ENCODE results near the gene ZCCHC7. TPM values are rescaled to one million over a fixed set of nuclear protein-coding genes. Genes with fewer than 3 reads are reported as not detected.
A peak's percentile ranks its signal among the peaks of the same experiment; 100 is the strongest.

Gene ZCCHC7
- total and polyA plus RNA-seq, 10 of the 15 experiments (the other 5 are each of a cell fraction or from before 2014, with no cell fraction given) = 42.9 to 178 (median 53.3) TPM

DNA sequence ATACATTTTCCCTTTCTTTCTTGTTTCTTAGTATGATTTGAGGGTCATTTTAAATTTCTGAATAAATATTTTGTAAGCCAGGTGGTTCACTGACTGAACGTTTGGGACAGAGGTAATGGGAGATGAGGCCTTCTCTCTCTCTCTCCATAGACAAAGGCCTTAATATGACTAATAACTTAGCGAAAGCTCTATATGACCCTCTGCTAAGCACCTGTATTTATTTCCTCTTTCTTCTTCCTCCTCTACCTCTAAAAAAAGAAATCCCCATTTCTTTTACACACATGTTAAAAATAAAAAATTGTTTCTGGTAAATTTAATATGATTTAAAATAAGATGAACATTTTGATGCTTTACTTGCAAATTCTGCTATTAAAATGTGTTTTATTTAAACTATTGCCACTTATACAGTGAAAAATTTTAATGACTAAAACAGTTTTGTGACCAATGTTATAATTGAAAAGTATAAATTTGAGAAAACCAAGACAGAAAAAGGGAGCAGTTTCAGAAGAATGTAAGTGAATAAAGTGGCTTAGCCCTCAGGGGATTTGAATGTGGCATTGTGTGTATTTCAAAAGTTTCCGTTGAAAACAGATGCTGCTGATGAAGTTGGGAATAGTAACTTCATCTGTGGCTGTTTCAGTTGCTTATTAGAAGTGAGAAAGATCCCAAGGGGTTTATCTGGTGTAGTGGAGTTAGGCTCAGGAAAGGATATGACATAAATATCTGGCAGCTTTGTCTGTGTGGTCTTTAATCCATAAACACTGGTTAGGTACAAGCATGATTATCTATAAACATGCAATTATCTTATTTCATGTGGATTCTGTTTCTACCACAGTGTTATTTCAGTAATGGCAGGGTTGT, 173.5 kb downstream of the ZCCHC7 start (continued):
- TF ChIP-seq, protein P1, sequence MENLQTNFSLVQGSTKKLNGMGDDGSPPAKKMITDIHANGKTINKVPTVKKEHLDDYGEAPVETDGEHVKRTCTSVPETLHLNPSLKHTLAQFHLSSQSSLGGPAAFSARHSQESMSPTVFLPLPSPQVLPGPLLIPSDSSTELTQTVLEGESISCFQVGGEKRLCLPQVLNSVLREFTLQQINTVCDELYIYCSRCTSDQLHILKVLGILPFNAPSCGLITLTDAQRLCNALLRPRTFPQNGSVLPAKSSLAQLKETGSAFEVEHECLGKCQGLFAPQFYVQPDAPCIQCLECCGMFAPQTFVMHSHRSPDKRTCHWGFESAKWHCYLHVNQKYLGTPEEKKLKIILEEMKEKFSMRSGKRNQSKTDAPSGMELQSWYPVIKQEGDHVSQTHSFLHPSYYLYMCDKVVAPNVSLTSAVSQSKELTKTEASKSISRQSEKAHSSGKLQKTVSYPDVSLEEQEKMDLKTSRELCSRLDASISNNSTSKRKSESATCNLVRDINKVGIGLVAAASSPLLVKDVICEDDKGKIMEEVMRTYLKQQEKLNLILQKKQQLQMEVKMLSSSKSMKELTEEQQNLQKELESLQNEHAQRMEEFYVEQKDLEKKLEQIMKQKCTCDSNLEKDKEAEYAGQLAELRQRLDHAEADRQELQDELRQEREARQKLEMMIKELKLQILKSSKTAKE (IDR thresholded peaks at IDR 0.05; ENCODE audit: low read depth, poor library complexity, severe bottlenecking) = peak; percentile 69
- peak; percentile 95 to 96 for TF ChIP-seq EP300 (IDR thresholded peaks at IDR 0.05; ENCODE audit: borderline replicate concordance in 1 of 2, control insufficient read depth in 1 of 2, low read depth in 2 of 2, low read length in 2 of 2)
- TF ChIP-seq, protein P2, sequence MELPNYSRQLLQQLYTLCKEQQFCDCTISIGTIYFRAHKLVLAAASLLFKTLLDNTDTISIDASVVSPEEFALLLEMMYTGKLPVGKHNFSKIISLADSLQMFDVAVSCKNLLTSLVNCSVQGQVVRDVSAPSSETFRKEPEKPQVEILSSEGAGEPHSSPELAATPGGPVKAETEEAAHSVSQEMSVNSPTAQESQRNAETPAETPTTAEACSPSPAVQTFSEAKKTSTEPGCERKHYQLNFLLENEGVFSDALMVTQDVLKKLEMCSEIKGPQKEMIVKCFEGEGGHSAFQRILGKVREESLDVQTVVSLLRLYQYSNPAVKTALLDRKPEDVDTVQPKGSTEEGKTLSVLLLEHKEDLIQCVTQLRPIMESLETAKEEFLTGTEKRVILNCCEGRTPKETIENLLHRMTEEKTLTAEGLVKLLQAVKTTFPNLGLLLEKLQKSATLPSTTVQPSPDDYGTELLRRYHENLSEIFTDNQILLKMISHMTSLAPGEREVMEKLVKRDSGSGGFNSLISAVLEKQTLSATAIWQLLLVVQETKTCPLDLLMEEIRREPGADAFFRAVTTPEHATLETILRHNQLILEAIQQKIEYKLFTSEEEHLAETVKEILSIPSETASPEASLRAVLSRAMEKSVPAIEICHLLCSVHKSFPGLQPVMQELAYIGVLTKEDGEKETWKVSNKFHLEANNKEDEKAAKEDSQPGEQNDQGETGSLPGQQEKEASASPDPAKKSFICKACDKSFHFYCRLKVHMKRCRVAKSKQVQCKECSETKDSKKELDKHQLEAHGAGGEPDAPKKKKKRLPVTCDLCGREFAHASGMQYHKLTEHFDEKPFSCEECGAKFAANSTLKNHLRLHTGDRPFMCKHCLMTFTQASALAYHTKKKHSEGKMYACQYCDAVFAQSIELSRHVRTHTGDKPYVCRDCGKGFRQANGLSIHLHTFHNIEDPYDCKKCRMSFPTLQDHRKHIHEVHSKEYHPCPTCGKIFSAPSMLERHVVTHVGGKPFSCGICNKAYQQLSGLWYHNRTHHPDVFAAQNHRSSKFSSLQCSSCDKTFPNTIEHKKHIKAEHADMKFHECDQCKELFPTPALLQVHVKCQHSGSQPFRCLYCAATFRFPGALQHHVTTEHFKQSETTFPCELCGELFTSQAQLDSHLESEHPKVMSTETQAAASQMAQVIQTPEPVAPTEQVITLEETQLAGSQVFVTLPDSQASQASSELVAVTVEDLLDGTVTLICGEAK (IDR thresholded peaks at IDR 0.05; ENCODE audit: borderline replicate concordance) = 0 out of 2 replicates have a peak, but pooled peaks have one; percentile 18
- TF ChIP-seq KDM1A (IDR thresholded peaks at IDR 0.05; ENCODE audit: borderline replicate concordance) = no peak
- TF ChIP-seq, protein P3, sequence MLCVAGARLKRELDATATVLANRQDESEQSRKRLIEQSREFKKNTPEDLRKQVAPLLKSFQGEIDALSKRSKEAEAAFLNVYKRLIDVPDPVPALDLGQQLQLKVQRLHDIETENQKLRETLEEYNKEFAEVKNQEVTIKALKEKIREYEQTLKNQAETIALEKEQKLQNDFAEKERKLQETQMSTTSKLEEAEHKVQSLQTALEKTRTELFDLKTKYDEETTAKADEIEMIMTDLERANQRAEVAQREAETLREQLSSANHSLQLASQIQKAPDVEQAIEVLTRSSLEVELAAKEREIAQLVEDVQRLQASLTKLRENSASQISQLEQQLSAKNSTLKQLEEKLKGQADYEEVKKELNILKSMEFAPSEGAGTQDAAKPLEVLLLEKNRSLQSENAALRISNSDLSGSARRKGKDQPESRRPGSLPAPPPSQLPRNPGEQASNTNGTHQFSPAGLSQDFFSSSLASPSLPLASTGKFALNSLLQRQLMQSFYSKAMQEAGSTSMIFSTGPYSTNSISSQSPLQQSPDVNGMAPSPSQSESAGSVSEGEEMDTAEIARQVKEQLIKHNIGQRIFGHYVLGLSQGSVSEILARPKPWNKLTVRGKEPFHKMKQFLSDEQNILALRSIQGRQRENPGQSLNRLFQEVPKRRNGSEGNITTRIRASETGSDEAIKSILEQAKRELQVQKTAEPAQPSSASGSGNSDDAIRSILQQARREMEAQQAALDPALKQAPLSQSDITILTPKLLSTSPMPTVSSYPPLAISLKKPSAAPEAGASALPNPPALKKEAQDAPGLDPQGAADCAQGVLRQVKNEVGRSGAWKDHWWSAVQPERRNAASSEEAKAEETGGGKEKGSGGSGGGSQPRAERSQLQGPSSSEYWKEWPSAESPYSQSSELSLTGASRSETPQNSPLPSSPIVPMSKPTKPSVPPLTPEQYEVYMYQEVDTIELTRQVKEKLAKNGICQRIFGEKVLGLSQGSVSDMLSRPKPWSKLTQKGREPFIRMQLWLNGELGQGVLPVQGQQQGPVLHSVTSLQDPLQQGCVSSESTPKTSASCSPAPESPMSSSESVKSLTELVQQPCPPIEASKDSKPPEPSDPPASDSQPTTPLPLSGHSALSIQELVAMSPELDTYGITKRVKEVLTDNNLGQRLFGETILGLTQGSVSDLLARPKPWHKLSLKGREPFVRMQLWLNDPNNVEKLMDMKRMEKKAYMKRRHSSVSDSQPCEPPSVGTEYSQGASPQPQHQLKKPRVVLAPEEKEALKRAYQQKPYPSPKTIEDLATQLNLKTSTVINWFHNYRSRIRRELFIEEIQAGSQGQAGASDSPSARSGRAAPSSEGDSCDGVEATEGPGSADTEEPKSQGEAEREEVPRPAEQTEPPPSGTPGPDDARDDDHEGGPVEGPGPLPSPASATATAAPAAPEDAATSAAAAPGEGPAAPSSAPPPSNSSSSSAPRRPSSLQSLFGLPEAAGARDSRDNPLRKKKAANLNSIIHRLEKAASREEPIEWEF (IDR thresholded peaks at IDR 0.05; ENCODE audit: insufficient replicate concordance, low read depth, low read length) = peak; percentile 90
- TF ChIP-seq BCL11A (IDR thresholded peaks at IDR 0.05; ENCODE audit: low read depth, low read length) = peak; percentile 87
- TF ChIP-seq NFIC (IDR thresholded peaks at IDR 0.05; ENCODE audit: low read depth, low read length) = peak; percentile 92
- peak; percentile 94; the same call in 1 of the 2 replicates for TF ChIP-seq STAT3 (IDR thresholded peaks at IDR 0.05; ENCODE audit: low read depth, low read length)
- TF ChIP-seq, protein P4, sequence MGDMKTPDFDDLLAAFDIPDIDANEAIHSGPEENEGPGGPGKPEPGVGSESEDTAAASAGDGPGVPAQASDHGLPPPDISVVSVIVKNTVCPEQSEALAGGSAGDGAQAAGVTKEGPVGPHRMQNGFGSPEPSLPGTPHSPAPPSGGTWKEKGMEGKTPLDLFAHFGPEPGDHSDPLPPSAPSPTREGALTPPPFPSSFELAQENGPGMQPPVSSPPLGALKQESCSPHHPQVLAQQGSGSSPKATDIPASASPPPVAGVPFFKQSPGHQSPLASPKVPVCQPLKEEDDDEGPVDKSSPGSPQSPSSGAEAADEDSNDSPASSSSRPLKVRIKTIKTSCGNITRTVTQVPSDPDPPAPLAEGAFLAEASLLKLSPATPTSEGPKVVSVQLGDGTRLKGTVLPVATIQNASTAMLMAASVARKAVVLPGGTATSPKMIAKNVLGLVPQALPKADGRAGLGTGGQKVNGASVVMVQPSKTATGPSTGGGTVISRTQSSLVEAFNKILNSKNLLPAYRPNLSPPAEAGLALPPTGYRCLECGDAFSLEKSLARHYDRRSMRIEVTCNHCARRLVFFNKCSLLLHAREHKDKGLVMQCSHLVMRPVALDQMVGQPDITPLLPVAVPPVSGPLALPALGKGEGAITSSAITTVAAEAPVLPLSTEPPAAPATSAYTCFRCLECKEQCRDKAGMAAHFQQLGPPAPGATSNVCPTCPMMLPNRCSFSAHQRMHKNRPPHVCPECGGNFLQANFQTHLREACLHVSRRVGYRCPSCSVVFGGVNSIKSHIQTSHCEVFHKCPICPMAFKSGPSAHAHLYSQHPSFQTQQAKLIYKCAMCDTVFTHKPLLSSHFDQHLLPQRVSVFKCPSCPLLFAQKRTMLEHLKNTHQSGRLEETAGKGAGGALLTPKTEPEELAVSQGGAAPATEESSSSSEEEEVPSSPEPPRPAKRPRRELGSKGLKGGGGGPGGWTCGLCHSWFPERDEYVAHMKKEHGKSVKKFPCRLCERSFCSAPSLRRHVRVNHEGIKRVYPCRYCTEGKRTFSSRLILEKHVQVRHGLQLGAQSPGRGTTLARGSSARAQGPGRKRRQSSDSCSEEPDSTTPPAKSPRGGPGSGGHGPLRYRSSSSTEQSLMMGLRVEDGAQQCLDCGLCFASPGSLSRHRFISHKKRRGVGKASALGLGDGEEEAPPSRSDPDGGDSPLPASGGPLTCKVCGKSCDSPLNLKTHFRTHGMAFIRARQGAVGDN (IDR thresholded peaks at IDR 0.05) = peak; percentile 62; the same call in 1 of the 2 replicates
- TF ChIP-seq IRF4 (IDR thresholded peaks at IDR 0.05; ENCODE audit: low read depth, low read length) = 0 out of 2 replicates have a peak, but pooled peaks have one; percentile 23
- TF ChIP-seq JUNB (IDR thresholded peaks at IDR 0.05) = peak; percentile 83
- no peak for TF ChIP-seq TARDBP (IDR thresholded peaks at IDR 0.05; ENCODE audit: borderline replicate concordance)

Data from GM12878 (cell line).